Lung (tissue), 12 donors: ENCODE measurements around the gene NFX1. TPM values are rescaled to one million over a fixed set of nuclear protein-coding genes. Genes with fewer than 3 reads are reported as not detected.

ENCODE experiments used
- ATAC-seq: fragments of 200-7000 bp; cut with Tn5 transposase; one replicate; pipeline ENCODE4 v1.9.1; 2020; ENCODE audit warnings: moderate number of reproducible peaks; ENCODE audit not compliant: insufficient read depth, low FRiP score
- DNase-seq, 3 donors: peaks; one replicate each; pipeline ENCODE4 v3.0.0-alpha.2; 2013 to 2017
- H3K27ac ChIP-seq, 2 donors: one replicate each; pipeline ENCODE4 v1.5.1; 2013; ENCODE audit warnings: mild to moderate bottlenecking in 2 of 2, moderate library complexity in 2 of 2, control low read depth in 1 of 2, inconsistent platforms in 1 of 2, low read depth in 1 of 2, low read length in 1 of 2
- H3K27me3 ChIP-seq, 3 donors: one replicate each; pipeline ENCODE4 v1.5.1; 2013; ENCODE audit warnings: low read length in 2 of 3; ENCODE audit not compliant: control insufficient read depth in 3 of 3, insufficient read depth in 3 of 3
- H3K36me3 ChIP-seq, 4 donors: one replicate each; pipeline ENCODE4 v1.5.1; 2013; ENCODE audit warnings: low read length in 4 of 4, mild to moderate bottlenecking in 1 of 4, moderate library complexity in 1 of 4; ENCODE audit not compliant: control insufficient read depth in 4 of 4, insufficient read depth in 4 of 4
- H3K4me1 ChIP-seq, 5 donors: one replicate each; pipeline ENCODE4 v1.5.1; 2013; ENCODE audit warnings: low read length in 5 of 5, mild to moderate bottlenecking in 2 of 5, moderate library complexity in 1 of 5; ENCODE audit not compliant: control insufficient read depth in 5 of 5, insufficient read depth in 5 of 5
- H3K4me3 ChIP-seq: one replicate; pipeline ENCODE4 v1.5.1; 2013; ENCODE audit warnings: mild to moderate bottlenecking, control low read depth, moderate library complexity
- H3K9ac ChIP-seq, 2 donors: one replicate each; pipeline ENCODE4 v1.5.1; 2013; ENCODE audit warnings: low read length in 2 of 2, control low read depth in 1 of 2; ENCODE audit not compliant: insufficient read depth in 1 of 2
- H3K9me3 ChIP-seq, 4 donors: one replicate each; pipeline ENCODE4 v1.5.1; 2013; ENCODE audit warnings: low read length in 3 of 4, mild to moderate bottlenecking in 1 of 4, moderate library complexity in 1 of 4; ENCODE audit not compliant: control insufficient read depth in 4 of 4, insufficient read depth in 3 of 4
- CTCF ChIP-seq: IDR thresholded peaks from 2 replicates; pipeline ENCODE4 v1.5.1; 2012; ENCODE audit warnings: mild to moderate bottlenecking; ENCODE audit errors: control extremely low read depth, extremely low read depth
- WGBS, 2 donors: extraction: QIAGEN DNeasy Blood & Tissue Kit; methylation state at CpG; one replicate each; pipeline ENCODE4 v1.1.7; 2013; 5-methylcytosine and 5-hydroxymethylcytosine counted together
- polyA plus RNA-seq, 2 donors: library from polyadenylated mRNA; stranded (reverse); fragments of 200-250 nt; gene quantifications; one replicate each; pipeline ENCODE4 v1.2.1, GENCODE V29; 2013
- total RNA-seq, 2 donors: library from RNA; depleted of rRNA in 1 of 2; stranded (reverse); fragments of >200 nt in 1 of 2; gene quantifications; one replicate each; pipeline ENCODE4 v1.2.1, GENCODE V29; 2014 to 2021
- donor health status: control.
- donor health status: control.
- donor health status: Bipolar disorder and iron deficiency.
- donor health status: healthy.
- donor health status: DM: yes; HTN: yes; CAD: no.

NFX1 gene
- total and polyA plus RNA-seq, 4 donors, result 13.1 to 43.4 (median 26.3) TPM

GRCh38 chr9:33288828-33289483 is 1.4 kb upstream of the NFX1 start:
- WGBS, 2 donors, result 59 to 74% methylated on average over 14 of the region's 14 CpGs
- Histone ChIP-seq H3K27ac (peak overlapping the region in 1 of 2 donors; percentile 100), H3K4me1 (peaks cover 0 to 16% (median 5%) of the 10 kb centered on the region in 5 donors), H3K36me3 (peaks cover 0 to 5% (median 4%) of the 10 kb centered on the region in 4 donors), H3K27me3 (no peaks in the 10 kb centered on the region), H3K9me3 (no peaks in the 10 kb centered on the region), H3K4me3 (no peak overlapping the region), H3K9ac (no peak overlapping the region)
- TF ChIP-seq CTCF, result no peak
- ATAC-seq (no peak), DNase-seq (peak in 1 of 3 donors; percentile 11)

- Histone ChIP-seq H3K27me3 (no peaks in the 10 kb centered on the region), H3K4me1 (peaks cover 0 to 16% (median 5%) of the 10 kb centered on the region in 5 donors), H3K9me3 (no peaks in the 10 kb centered on the region), H3K4me3 (no peak overlapping the region), H3K9ac (peak overlapping the region; percentile 69 to 96), H3K36me3 (peaks cover 0 to 5% (median 4%) of the 10 kb centered on the region in 4 donors), H3K27ac (peak overlapping the region; percentile 96 to 100)
- 1 to 6% methylated on average over 10 to 12 of the region's 12 CpGs for WGBS, 2 donors
- DNase-seq, result peak; percentile 25 to 35 (median 28)
- no peak for TF ChIP-seq CTCF
- no peak for ATAC-seq
Observed at GRCh38 chr9:33289496-33289895, 820 bp upstream of the NFX1 start.

GRCh38 chr9:33289936-33290246 is 425 bp upstream of the NFX1 start:
- peaks cover 0 to 8% (median 5%) of the 10 kb centered on the region in 4 donors for H3K36me3 ChIP-seq
- ATAC-seq, result peak; percentile 32
- DNase-seq, result no peak
- peak overlapping the region; percentile 96 to 100 for H3K27ac ChIP-seq
- whole genome bisulfite sequencing, 2 donors, result 0 to 1% methylated on average over 14 of the region's 14 CpGs
- H3K9me3 ChIP-seq, result no peaks in the 10 kb centered on the region
- no peaks in the 10 kb centered on the region for H3K27me3 ChIP-seq
- peak overlapping the region; percentile 98 for H3K4me3 ChIP-seq
- peak overlapping the region; percentile 96 to 97 for H3K9ac ChIP-seq
- peaks cover 0 to 18% (median 5%) of the 10 kb centered on the region in 5 donors for H3K4me1 ChIP-seq
- no peak for TF ChIP-seq CTCF
